Measurements from ENCODE around the gene NOS3.

NOS3 gene

GRCh38 chr7:150952331-150953050 is 38.3 kb upstream of the NOS3 start:
- DNase-seq (ENCODE audit: low spot score): no peak

GRCh38 chr7:150953061-150953997 is 37.5 kb upstream of the NOS3 start:
- no peak for DNase-seq (ENCODE audit: low spot score)

- DNase-seq (ENCODE audit: low spot score): no peak
Measured at GRCh38 chr7:150954201-150954985, 36.4 kb upstream of the NOS3 start.

- DNase-seq (ENCODE audit: low spot score): no peak
Measured at GRCh38 chr7:150954986-150955518, 35.8 kb upstream of the NOS3 start.

- no peak for DNase-seq (ENCODE audit: low spot score)
Measured at GRCh38 chr7:150955519-150956394, 35.1 kb upstream of the NOS3 start.

GRCh38 chr7:150956395-150957132 is 34.3 kb upstream of the NOS3 start:
- DNase-seq (ENCODE audit: low spot score): no peak

GRCh38 chr7:150957133-150958020 is 33.4 kb upstream of the NOS3 start:
- no peak for DNase-seq (ENCODE audit: low spot score)

- DNase-seq (ENCODE audit: low spot score): no peak
Measured at GRCh38 chr7:150958062-150958552, 32.7 kb upstream of the NOS3 start.

- DNase-seq (ENCODE audit: low spot score): no peak
Measured at GRCh38 chr7:150958597-150958996, 32.2 kb upstream of the NOS3 start.

- no peak for DNase-seq (ENCODE audit: low spot score)
Measured at GRCh38 chr7:150959081-150959480, 31.7 kb upstream of the NOS3 start.

- no peak for DNase-seq (ENCODE audit: low spot score)
Measured at GRCh38 chr7:150959739-150960734, 30.8 kb upstream of the NOS3 start.

- no peak for DNase-seq (ENCODE audit: low spot score)
Measured at GRCh38 chr7:150961510-150962289, 29.1 kb upstream of the NOS3 start.

- DNase-seq (ENCODE audit: low spot score): no peak
Measured at GRCh38 chr7:150962290-150962552, 28.6 kb upstream of the NOS3 start.

GRCh38 chr7:150962553-150963399 is 28.0 kb upstream of the NOS3 start:
- peak; percentile 91 for DNase-seq (ENCODE audit: low spot score)

GRCh38 chr7:150963707-150964559 is 26.9 kb upstream of the NOS3 start:
- no peak for DNase-seq (ENCODE audit: low spot score)
